LNCAP (cell line): Measurements from ENCODE around the gene CDH11.

Experiments used
- TF ChIP-seq, protein P1 (sequence below): fragments of 450-650 bp; IDR thresholded peaks from 2 replicates; pipeline ENCODE4 v1.5.1; 2017; ENCODE audit warnings: mild to moderate bottlenecking

The CDH11 gene

DNA sequence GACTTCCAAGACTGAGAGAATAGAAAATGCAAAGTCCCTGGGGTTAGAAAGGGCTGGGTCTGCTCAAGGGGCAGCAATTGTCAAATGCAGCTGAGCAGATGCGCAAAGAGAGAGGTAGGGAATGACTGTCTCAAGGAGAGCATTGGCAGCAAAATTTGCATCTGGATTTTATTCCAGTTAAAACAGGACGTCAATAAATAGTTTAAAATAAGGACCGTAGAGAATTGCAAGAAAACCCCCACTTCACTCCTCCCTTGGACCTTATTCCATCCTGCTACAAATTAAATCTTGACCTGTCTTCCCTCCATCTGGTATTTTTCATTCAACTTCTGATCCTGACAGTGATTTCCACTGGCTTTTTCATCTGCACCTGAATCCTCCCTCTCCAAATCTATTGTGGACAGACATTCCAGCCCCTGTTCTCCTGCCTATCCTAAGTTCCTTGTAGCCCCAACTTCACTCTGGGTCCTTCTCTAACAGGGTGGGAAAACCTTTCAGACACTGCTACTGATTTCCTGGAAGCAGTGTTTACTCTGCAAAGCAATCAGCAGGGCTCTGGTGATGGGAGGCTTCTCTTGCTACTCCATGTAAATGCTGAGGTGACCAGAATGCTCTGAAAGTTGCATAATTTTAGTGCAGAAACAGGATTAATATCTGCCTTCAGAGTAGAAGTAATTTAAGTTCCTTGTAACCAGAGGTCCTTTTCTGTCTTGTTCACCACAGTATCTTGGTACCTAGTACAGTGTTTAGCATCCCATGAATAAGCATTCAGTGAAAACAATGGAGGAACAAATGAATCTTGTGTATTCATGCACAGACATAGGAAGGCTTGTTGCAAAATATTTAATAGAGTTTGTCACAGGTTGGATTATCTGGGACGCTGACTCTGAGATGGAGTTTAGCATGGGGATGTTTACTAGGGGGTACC, 79.2 kb downstream of the CDH11 start:
- TF ChIP-seq, protein P1, sequence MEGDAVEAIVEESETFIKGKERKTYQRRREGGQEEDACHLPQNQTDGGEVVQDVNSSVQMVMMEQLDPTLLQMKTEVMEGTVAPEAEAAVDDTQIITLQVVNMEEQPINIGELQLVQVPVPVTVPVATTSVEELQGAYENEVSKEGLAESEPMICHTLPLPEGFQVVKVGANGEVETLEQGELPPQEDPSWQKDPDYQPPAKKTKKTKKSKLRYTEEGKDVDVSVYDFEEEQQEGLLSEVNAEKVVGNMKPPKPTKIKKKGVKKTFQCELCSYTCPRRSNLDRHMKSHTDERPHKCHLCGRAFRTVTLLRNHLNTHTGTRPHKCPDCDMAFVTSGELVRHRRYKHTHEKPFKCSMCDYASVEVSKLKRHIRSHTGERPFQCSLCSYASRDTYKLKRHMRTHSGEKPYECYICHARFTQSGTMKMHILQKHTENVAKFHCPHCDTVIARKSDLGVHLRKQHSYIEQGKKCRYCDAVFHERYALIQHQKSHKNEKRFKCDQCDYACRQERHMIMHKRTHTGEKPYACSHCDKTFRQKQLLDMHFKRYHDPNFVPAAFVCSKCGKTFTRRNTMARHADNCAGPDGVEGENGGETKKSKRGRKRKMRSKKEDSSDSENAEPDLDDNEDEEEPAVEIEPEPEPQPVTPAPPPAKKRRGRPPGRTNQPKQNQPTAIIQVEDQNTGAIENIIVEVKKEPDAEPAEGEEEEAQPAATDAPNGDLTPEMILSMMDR, result no peak

DNA sequence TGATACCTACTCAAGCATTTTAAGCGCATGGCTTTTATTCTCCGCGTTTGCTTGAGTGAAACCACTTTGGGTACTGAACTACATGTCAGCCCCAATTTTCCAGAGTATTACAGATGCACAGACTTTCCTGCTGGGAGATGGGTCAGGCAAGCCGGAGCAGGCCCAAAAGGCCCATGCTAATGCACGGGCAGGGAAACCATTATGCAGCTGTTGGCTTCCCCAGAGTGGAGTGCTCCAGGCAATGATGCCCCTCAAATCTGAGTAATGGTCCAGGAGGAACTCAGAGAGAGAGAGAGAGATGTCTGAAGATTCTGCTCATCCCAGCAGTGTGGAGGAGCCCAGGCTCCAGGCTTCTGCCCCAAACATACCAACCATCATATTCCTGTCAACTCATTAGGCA, 80.2 kb downstream of the CDH11 start:
- TF ChIP-seq, protein P1, result no peak

DNA sequence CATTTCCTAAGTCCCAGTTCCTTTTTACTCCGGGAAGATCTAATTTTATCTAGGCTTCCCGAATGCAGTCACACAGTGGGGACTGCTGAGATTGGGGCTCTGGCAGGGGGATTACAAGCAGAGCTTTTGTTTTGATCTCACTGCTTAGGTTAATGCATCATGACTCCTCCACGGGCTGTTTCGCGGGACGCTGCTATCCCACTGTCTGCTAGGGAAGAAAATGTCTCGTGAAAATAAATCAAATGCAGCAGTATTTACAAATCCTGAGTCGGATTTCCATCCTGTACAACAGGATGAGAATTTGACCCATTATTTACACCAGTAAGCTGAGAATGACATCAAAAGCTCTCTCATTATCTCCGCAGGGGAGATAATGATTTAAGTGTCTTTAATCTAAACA, 83.8 kb downstream of the CDH11 start:
- TF ChIP-seq, protein P1, result no peak

DNA sequence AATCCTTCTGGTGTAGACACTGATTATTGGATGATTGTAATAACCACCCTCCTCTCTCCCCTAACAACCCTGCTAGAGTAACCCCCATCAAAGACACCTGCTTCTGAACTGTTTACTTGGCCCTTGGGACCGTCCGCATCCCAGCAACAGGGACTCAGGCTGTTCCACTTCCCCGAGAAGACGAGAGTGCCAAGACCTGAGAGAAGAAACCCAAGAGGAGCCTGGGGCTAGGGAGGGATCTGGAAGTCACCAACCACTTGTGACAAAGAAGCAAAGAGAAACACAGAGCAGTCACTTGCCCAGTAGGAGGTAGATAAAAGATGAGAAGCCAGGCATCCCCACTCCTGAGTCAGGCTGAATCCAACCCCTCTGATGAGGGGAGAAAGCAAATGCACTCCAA, 84.3 kb downstream of the CDH11 start:
- TF ChIP-seq, protein P1, result no peak

DNA sequence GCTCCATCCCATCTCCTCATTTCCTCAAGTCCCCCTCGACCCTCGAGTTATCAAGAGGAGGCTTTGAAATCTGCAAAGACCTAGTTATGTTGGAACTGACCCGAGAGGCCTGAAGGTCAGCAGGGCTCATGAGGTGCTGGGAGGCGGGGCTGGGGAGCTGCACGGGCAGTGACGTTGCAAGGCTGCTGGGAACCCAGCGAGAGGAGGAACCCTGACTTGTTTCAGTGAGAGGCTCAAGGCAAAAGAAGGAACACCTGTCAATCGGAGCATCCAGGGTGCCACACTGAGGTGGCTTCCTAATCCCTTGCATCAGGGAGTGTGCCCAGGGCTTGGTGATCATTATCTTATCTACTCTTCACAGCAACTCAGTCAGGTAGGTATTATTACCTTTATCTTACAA, 86.9 kb downstream of the CDH11 start:
- TF ChIP-seq, protein P1, result no peak

DNA sequence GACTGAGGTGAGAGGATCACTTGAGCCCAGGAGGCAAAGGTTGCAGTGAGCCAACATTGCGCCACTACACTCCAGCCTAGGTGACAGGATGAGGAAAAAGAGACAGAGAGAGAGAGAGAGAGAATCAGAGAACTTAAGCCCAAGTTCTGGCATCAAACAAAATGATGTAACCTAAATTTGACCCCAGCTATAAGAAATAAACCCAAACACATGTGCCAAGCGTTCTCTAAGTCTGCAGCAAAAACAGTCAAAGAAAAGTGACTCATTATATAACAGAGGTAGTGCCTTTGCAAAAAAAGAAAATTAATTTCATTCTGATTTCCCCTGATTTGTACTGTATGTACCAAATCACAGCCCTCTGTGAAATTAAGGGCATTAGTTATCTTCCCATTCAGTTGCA, 89.5 kb downstream of the CDH11 start:
- TF ChIP-seq, protein P1, result no peak

DNA sequence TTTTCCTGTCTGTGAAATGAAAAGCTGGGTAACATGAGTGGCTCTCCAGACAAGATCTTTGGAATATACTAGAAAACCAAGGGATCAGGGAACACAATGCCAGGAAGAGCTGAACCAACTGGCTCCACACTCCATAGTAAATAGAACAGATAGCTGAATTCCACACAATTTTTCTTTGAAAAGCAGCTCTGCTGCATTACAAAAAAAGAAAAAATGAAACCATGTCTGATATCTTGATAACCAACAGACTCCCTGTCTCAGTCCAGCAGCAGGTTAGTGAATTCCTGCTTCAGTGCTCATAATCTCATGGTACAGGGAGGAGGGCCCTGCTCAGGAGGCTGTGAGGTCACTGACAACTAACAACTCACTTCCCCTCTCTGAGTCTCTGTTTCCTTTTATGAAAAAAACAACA, 97.1 kb downstream of the CDH11 start:
- TF ChIP-seq, protein P1, result no peak
